Tibial nerve (tissue), 4 donors: ENCODE data around the gene C2orf78. TPM values are rescaled to one million over a fixed set of nuclear protein-coding genes. Genes with fewer than 3 reads are reported as not detected.
A peak's percentile ranks its signal among the peaks of the same experiment; 100 is the strongest.

Experiments used
- DNase-seq, 2 donors: peaks; one replicate each; pipeline ENCODE4 v3.0.0-alpha.2; 2019; ENCODE audit warnings: low spot score in 2 of 2
- H3K27ac ChIP-seq, 4 donors: fragments of 200-600 bp; sonication (generic) in 3 of 4; one replicate each; pipeline ENCODE4 v1.5.1; 2017 to 2019; ENCODE audit warnings: mild to moderate bottlenecking in 1 of 4
- H3K27me3 ChIP-seq, 2 donors: fragments of 200-600 bp; sonication (generic) in 1 of 2; one replicate each; pipeline versions ENCODE4 v1.5.1 to v1.6.0; 2017 to 2019
- H3K36me3 ChIP-seq, 3 donors: fragments of 200-600 bp; sonication (generic); one replicate each; pipeline ENCODE4 v1.5.1; 2018 to 2019
- H3K4me1 ChIP-seq, 4 donors: fragments of 200-600 bp; sonication (generic) in 3 of 4; one replicate each; pipeline ENCODE4 v1.5.1; 2017 to 2019
- H3K4me3 ChIP-seq, 4 donors: fragments of 200-600 bp; sonication (generic) in 3 of 4; one replicate each; pipeline ENCODE4 v1.5.1; 2017 to 2019; ENCODE audit warnings: mild to moderate bottlenecking in 1 of 4, moderate library complexity in 1 of 4
- H3K9me3 ChIP-seq, 4 donors: fragments of 200-600 bp; sonication (generic) in 3 of 4; one replicate each; pipeline ENCODE4 v1.5.1; 2017 to 2019
- CTCF ChIP-seq, 5 experiments: fragments of 200-600 bp in 3 of 5; fragments of 450-650 bp in 2 of 5; sonication (generic) in 3 of 5; IDR thresholded peaks; one replicate each; pipeline ENCODE4 v1.5.1; 2016 to 2019; ENCODE audit warnings: antibody characterized with exemption in 5 of 5, mild to moderate bottlenecking in 3 of 5, moderate library complexity in 2 of 5
- EP300 ChIP-seq, 2 donors: sonication (generic); formaldehyde crosslinking; IDR thresholded peaks; one replicate each; pipeline ENCODE4 v1.6.1; 2017; ENCODE audit warnings: antibody characterized with exemption in 2 of 2, mild to moderate bottlenecking in 1 of 2
- POLR2A ChIP-seq, 2 donors: fragments of 450-650 bp; IDR thresholded peaks; one replicate each; pipeline ENCODE4 v1.6.1; 2017; ENCODE audit warnings: antibody characterized with exemption in 2 of 2, mild to moderate bottlenecking in 2 of 2, moderate library complexity in 2 of 2
- WGBS, 2 donors: methylation state at CpG; one replicate each; pipeline ENCODE4 v1.1.5; 2018; 5-methylcytosine and 5-hydroxymethylcytosine counted together
- total RNA-seq, 4 donors: library from RNA; depleted of rRNA; stranded (reverse); fragments of >200 nt; gene quantifications; one replicate each; pipeline ENCODE4 v1.1.0, GENCODE V29; 2016

Gene C2orf78
- total RNA-seq, 4 donors from 2014 or later, result not detected

DNA sequence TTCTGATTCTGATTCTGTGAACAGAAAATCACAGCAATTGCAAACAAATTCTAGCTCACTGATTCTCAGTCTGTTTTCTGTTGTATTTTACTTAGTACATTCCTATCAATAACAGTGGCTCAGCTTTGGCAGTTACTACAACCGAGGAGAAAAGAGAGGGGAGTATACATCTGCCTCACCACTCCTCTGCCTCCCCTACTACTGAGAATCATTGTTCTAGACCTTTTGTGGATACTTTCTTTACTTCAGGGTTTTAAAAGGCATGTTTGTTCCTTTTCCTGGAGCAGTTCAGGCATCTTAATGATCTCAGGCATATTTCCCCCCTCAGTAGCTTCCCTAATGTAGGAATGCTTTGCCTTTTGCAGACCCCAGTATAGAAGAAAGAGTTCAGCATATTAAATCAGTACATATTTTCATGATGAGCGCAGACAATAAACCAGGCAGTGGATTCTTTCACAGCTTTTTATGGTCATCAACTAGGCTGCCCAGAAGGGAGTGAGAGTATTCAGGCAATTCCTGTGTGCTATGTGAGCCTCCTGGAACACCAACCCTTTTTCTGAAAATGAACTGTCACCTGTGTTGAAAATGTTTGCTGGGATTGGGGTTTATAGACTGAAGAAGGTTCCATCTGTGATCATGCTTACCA is 55.0 kb downstream of the C2orf78 start:
- Histone ChIP-seq H3K36me3 (peaks cover 0 to 39% (median 0%) of the 10 kb centered on the region in 3 donors), H3K9me3 (no peaks in the 10 kb centered on the region), H3K4me1 (peaks cover 0 to 29% (median 4%) of the 10 kb centered on the region in 4 donors), H3K27me3 (no peaks in the 10 kb centered on the region), H3K4me3 (no peak overlapping the region), H3K27ac (peak overlapping the region in 2 of 4 donors; percentile 55 to 72)
- TF ChIP-seq POLR2A (IDR thresholded peaks at IDR 0.05) (no peak), CTCF (IDR thresholded peaks at IDR 0.05) (no peak), EP300 (IDR thresholded peaks at IDR 0.05) (no peak)
- 42 to 52% methylated on average over 2 of the region's 2 CpGs for WGBS, 2 donors
- DNase-seq, result no peak

DNA sequence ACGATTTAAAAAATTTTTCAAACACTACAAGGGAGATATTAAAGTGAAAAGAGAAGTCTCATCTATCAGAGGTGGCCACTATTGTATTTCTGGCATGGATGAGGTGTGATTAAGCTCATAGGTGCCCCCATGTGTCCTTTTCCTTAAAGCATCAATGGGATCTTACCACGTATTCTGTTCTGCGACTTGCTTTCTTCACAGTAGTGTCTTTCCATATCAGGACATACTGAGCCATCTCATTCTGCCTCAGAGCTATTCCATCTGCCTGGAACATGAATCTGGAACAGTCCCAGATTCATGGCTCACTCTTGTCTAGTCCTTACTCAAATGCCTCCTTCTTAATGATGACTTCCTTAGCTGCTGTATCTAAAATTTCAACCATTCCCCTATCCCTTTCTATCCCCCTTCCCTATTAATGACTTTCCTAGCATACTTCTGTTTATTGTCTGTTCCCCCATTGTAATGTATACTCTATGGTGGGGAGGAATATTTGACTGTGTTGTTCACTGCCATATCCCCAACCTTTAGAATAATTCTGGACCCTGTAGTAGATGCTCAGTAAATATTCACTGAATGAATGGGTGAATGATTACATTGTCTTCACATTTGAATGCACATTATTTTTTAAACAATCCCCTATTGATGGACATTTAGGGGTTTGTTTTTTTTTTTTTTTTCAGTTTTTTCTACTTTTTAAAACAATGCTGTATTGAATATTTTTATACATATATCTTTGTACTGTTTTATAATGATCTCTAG is 55.8 kb downstream of the C2orf78 start:
- H3K9me3 ChIP-seq, result no peaks in the 10 kb centered on the region
- DNase-seq, result no peak
- peaks cover 0 to 42% (median 0%) of the 10 kb centered on the region in 3 donors for H3K36me3 ChIP-seq
- WGBS, 2 donors, result 74 to 75% methylated on average over 3 of the region's 3 CpGs
- TF ChIP-seq CTCF (IDR thresholded peaks at IDR 0.05) (no peak), POLR2A (IDR thresholded peaks at IDR 0.05) (no peak), EP300 (IDR thresholded peaks at IDR 0.05) (no peak)
- H3K27ac ChIP-seq, result peak overlapping the region in 2 of 4 donors; percentile 55 to 72
- peaks cover 0 to 29% (median 4%) of the 10 kb centered on the region in 4 donors for H3K4me1 ChIP-seq
- H3K4me3 ChIP-seq, result no peak overlapping the region
- no peaks in the 10 kb centered on the region for H3K27me3 ChIP-seq

- H3K4me1 ChIP-seq, result peaks cover 0 to 21% (median 4%) of the 10 kb centered on the region in 4 donors
- WGBS, 2 donors, result 66 to 76% methylated on average over 5 of the region's 5 CpGs
- no peaks in the 10 kb centered on the region for H3K9me3 ChIP-seq
- H3K27ac ChIP-seq, result no peak overlapping the region
- TF ChIP-seq EP300 (IDR thresholded peaks at IDR 0.05) (no peak), CTCF (IDR thresholded peaks at IDR 0.05) (no peak), POLR2A (IDR thresholded peaks at IDR 0.05) (no peak)
- H3K36me3 ChIP-seq, result peaks cover 0 to 44% (median 5%) of the 10 kb centered on the region in 3 donors
- DNase-seq, result no peak
- H3K4me3 ChIP-seq, result no peak overlapping the region
- H3K27me3 ChIP-seq, result no peaks in the 10 kb centered on the region
Measured at GRCh38 chr2:73841912-73842738, 58.1 kb downstream of the C2orf78 start.

GRCh38 chr2:73842739-73843019 is 58.7 kb downstream of the C2orf78 start:
- no peak for TF ChIP-seq POLR2A (IDR thresholded peaks at IDR 0.05)
- TF ChIP-seq EP300 (IDR thresholded peaks at IDR 0.05), result no peak
- no peak for TF ChIP-seq CTCF (IDR thresholded peaks at IDR 0.05)
- WGBS, 2 donors, result 63 to 75% methylated on average over 1 of the region's 1 CpG
- no peak overlapping the region for H3K27ac ChIP-seq

More at GRCh38 chr2:73842739-73843019, 58.7 kb downstream of the C2orf78 start:
- Histone ChIP-seq H3K9me3 (no peaks in the 10 kb centered on the region), H3K36me3 (peaks cover 0 to 50% (median 5%) of the 10 kb centered on the region in 3 donors), H3K27me3 (no peaks in the 10 kb centered on the region), H3K4me1 (peaks cover 0 to 21% (median 4%) of the 10 kb centered on the region in 4 donors), H3K4me3 (no peak overlapping the region)
- DNase-seq, result no peak
